Muscle of leg (tissue), 11 donors: ENCODE measurements around the gene SPATA24. TPM values are rescaled to one million over a fixed set of nuclear protein-coding genes. Genes with fewer than 3 reads are reported as not detected.
A peak's percentile ranks its signal among the peaks of the same experiment; 100 is the strongest.

Source experiments
- DNase-seq: peaks from one replicate; pipeline ENCODE4 v3.0.0; 2013
- H3K27ac ChIP-seq: one replicate; pipeline ENCODE4 v1.5.1; 2013; ENCODE audit warnings: mild to moderate bottlenecking, low read length, control low read depth
- H3K27me3 ChIP-seq: one replicate; pipeline ENCODE4 v1.6.1; 2013; ENCODE audit warnings: low read length; ENCODE audit not compliant: control insufficient read depth, insufficient read depth
- H3K36me3 ChIP-seq: one replicate; pipeline ENCODE4 v1.6.1; 2013; ENCODE audit warnings: low read length; ENCODE audit not compliant: control insufficient read depth, insufficient read depth
- H3K4me1 ChIP-seq: one replicate; pipeline ENCODE4 v1.6.1; 2013; ENCODE audit warnings: low read length; ENCODE audit not compliant: control insufficient read depth, insufficient read depth
- H3K4me3 ChIP-seq: one replicate; pipeline ENCODE4 v1.5.1; 2013; ENCODE audit warnings: low read length, control low read depth
- H3K9me3 ChIP-seq: replicated peaks from 2 replicates; pipeline ENCODE4 v1.6.1; 2013; ENCODE audit warnings: low read depth, low read length; ENCODE audit not compliant: control insufficient read depth
- WGBS: methylation state at CpG from one replicate; pipeline ENCODE4 v1.1.5; 2013; ENCODE audit warnings: missing lambda C conversion rate; ENCODE audit not compliant: insufficient coverage; 5-methylcytosine and 5-hydroxymethylcytosine counted together
- polyA plus RNA-seq, 8 donors: library from polyadenylated mRNA; unstranded; fragments of 120-200 nt; gene quantifications; one replicate each; pipeline versions ENCODE4 v1.2.1 to v1.2.3, GENCODE V29; 2013; ENCODE audit warnings: inconsistent platforms in 1 of 8, low replicate concordance in 1 of 8; ENCODE audit not compliant: insufficient read length in 8 of 8, insufficient read depth in 1 of 8
- total RNA-seq: library from RNA; stranded (reverse); fragments of 120-200 nt; gene quantifications from one replicate; pipeline ENCODE4 v1.2.4, GENCODE V29; 2013

The SPATA24 gene
- total and polyA plus RNA-seq, 9 donors, result 6.9 to 14.5 (median 10.1) TPM

- Histone ChIP-seq H3K36me3 (peaks cover 46% of the 10 kb centered on the region), H3K27me3 (no peaks in the 10 kb centered on the region), H3K27ac (peak overlapping the region; percentile 83), H3K4me1 (peaks cover 54% of the 10 kb centered on the region), H3K4me3 (no peak overlapping the region), H3K9me3 (no peaks in the 10 kb centered on the region)
- 80% methylated on average over 1 of the region's 1 CpG for WGBS
- peak; percentile 36 for DNase-seq
Measured at GRCh38 chr5:139418793-139419192, 14.9 kb upstream of the SPATA24 start.

GRCh38 chr5:139417214-139417613 is 13.3 kb upstream of the SPATA24 start:
- Histone ChIP-seq H3K4me1 (peaks cover 61% of the 10 kb centered on the region), H3K9me3 (no peaks in the 10 kb centered on the region), H3K4me3 (no peak overlapping the region), H3K27ac (peak overlapping the region; percentile 38), H3K27me3 (no peaks in the 10 kb centered on the region), H3K36me3 (peaks cover 57% of the 10 kb centered on the region)
- peak; percentile 81 for DNase-seq
- no CpG with 5 or more reads among the region's 4 CpGs for WGBS

DNA sequence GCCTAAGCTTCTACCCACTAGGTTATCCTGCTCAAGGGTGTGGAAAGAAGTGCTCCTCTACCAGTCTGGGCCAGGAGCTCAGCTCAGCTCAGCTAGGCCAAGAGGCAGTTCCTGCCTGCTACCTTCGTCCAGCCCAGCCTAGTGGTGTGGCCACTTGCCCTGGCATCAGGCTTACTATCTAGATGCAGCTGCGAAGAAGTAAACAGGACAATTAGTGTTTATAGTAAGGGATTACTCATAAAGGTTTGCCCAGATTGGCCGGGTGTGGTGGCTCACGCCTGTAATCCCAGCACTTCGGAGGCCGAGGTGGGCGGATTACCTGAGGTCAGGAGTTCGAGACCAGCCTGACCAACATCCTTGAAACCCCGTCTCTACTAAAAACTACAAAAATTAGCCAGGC is 12.8 kb upstream of the SPATA24 start:
- no peaks in the 10 kb centered on the region for H3K9me3 ChIP-seq
- DNase-seq, result no peak
- no peaks in the 10 kb centered on the region for H3K27me3 ChIP-seq
- 86% methylated on average over 4 of the region's 9 CpGs for WGBS
- H3K27ac ChIP-seq, result peak overlapping the region; percentile 94
- no peak overlapping the region for H3K4me3 ChIP-seq
- peaks cover 61% of the 10 kb centered on the region for H3K4me1 ChIP-seq
- H3K36me3 ChIP-seq, result peaks cover 58% of the 10 kb centered on the region

- Histone ChIP-seq H3K27me3 (no peaks in the 10 kb centered on the region), H3K4me1 (peaks cover 61% of the 10 kb centered on the region), H3K9me3 (no peaks in the 10 kb centered on the region), H3K36me3 (peaks cover 54% of the 10 kb centered on the region), H3K4me3 (no peak overlapping the region), H3K27ac (peak overlapping the region; percentile 94)
- DNase-seq, result no peak
Measured at GRCh38 chr5:139415869-139416268, 12.0 kb upstream of the SPATA24 start.

DNA sequence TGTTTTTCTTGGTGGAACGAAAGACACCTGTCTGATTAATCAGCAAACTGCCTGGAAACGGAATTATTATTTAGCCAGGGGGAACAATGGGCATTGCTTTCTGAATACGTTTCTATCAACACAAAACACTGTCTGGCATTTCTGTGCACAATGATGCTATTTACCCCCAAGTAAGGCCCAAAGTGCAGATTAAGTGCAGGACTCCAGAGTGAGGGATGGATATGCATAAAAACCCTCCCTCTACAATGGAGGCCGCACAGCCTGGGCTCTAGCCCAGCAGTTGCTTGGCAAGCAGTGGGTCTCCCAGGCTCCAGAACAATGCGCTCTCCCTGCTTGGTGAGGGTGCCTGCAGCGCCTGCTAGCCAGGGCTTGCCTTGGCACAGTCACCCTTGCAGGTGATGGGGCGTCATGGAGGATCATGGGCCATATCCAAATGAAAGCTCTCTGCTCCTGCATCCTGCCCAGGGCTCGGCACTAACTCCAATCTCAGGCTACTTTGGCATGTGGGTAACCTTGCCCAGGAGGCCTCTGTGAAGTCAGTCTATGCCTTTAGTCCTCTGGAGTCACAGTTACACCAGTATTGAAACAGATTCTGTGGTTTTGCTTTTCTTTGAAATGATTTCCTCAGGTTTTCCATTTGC is 11.5 kb upstream of the SPATA24 start:
- peak; percentile 44 for DNase-seq
- Histone ChIP-seq H3K9me3 (no peaks in the 10 kb centered on the region), H3K27ac (peak overlapping the region; percentile 94), H3K4me1 (peaks cover 61% of the 10 kb centered on the region), H3K27me3 (no peaks in the 10 kb centered on the region), H3K36me3 (peaks cover 53% of the 10 kb centered on the region), H3K4me3 (no peak overlapping the region)
- WGBS, result 64% methylated on average over 8 of the region's 8 CpGs

GRCh38 chr5:139414581-139415130 is 10.8 kb upstream of the SPATA24 start:
- 68% methylated on average over 4 of the region's 9 CpGs for WGBS
- peaks cover 48% of the 10 kb centered on the region for H3K36me3 ChIP-seq
- H3K4me3 ChIP-seq, result no peak overlapping the region
- H3K9me3 ChIP-seq, result no peaks in the 10 kb centered on the region
- H3K27ac ChIP-seq, result peak overlapping the region; percentile 94
- peak; percentile 89 for DNase-seq
- H3K27me3 ChIP-seq, result no peaks in the 10 kb centered on the region
- H3K4me1 ChIP-seq, result peaks cover 57% of the 10 kb centered on the region

DNA sequence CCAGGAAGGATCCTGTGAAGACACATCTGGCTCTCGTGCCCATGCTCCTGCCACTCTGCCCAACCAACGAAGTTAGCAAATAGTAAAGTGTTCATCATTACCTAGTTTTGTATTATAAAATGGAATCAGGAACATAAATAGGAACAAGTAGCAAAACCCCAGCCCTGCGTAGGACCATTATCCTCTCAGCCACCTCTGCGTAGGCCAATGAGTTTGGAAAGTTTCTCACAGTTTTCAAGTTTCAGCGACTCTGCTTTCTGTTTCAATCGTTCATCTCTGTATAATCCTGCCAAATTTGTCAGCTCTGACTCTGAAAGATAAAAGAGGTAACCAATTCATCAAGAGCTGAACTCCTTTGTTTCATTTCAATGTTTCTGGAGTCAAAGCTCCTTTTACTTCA is 10.1 kb upstream of the SPATA24 start:
- DNase-seq, result no peak
- peaks cover 42% of the 10 kb centered on the region for H3K36me3 ChIP-seq
- H3K4me3 ChIP-seq, result no peak overlapping the region
- peak overlapping the region; percentile 94 for H3K27ac ChIP-seq
- WGBS, result no CpG with 5 or more reads among the region's 6 CpGs
- H3K27me3 ChIP-seq, result no peaks in the 10 kb centered on the region
- H3K4me1 ChIP-seq, result peaks cover 51% of the 10 kb centered on the region
- no peaks in the 10 kb centered on the region for H3K9me3 ChIP-seq

DNA sequence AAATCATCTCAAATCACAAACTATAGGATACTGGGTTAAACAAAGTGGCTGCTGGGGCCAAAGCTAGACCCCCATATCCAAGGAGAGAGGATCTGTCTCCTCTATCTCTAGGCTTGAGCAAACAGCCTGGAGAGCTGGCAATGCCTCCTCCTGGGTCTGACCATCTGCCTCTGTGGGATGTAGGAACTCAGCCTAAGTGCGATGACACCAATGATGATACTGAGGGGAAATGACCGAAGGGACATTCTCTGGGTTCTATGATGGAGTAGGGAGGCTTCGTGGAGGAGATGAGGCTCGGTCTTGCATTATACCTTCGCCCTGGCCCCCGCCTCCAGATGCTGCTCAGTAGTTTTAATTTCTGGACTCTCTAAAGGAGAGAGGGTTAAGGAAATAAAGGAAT is 9.3 kb upstream of the SPATA24 start:
- Histone ChIP-seq H3K27ac (no peak overlapping the region), H3K9me3 (no peaks in the 10 kb centered on the region), H3K4me3 (no peak overlapping the region), H3K4me1 (peaks cover 45% of the 10 kb centered on the region), H3K36me3 (peaks cover 34% of the 10 kb centered on the region), H3K27me3 (no peaks in the 10 kb centered on the region)
- 100% methylated on average over 1 of the region's 6 CpGs for WGBS
- no peak for DNase-seq

DNA sequence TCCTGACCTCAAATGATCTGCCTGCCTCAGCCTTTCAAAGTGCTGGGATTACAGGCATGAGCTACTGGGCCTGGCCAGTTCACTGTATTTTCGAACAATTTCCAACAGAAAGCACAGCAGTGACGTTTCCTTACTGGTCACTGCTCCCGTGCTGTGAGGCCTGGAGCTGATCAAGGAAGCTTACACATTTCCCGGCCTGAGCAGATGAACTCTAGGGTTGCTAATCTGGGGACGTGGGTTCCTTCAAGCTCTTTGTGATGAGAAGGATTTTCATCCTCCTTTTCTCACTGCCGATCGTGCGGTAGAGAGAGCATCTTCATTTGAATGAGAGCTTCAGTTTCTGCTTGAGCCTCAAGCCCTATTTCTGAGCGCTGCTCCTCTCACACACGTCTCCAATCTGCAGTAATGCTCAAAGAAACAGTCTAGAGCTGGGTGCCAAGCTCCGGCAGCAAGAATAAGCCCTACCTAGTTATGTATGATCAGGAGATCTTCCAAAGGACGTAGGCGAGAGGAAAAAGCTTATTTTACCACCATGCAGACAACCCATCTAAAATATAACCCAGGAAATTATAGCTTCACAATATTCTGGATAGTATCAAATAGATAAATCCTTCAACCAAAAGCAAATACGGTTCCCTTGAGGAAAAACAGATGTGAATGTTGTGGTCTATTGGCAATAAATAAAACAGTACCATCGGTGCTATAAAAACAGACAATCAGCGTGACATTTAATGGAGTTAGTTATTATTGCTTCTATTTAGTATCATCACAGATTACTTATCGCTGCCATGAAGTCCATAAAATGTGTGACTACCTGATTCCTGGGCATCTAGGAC is 7.3 kb upstream of the SPATA24 start:
- Histone ChIP-seq H3K36me3 (peaks cover 25% of the 10 kb centered on the region), H3K4me1 (peaks cover 32% of the 10 kb centered on the region), H3K4me3 (no peak overlapping the region), H3K27ac (no peak overlapping the region), H3K27me3 (no peaks in the 10 kb centered on the region), H3K9me3 (no peaks in the 10 kb centered on the region)
- WGBS, result 25% methylated on average over 2 of the region's 17 CpGs
- no peak for DNase-seq
